Jurkat, Clone E6-1 (cell line): ENCODE measurements around the gene ZNF831.

ENCODE experiments used
- DNase-seq: peaks from one replicate; pipeline ENCODE4 v3.0.0-alpha.2; 2011; ENCODE audit warnings: low read depth, low spot score
- H3K4me3 ChIP-seq: 2 replicates; pipeline ENCODE4 v1.5.1; 2011; ENCODE audit warnings: mild to moderate bottlenecking, low read length, control low read depth, moderate library complexity

ZNF831 gene

GRCh38 chr20:59195316-59195993, 31.8 kb downstream of the ZNF831 start:
- H3K4me3 ChIP-seq, result no peak overlapping the region

GRCh38 chr20:59204165-59204894, 40.7 kb downstream of the ZNF831 start:
- H3K4me3 ChIP-seq, result no peak overlapping the region
- no peak for DNase-seq

More at GRCh38 chr20:59195316-59195993, 31.8 kb downstream of the ZNF831 start:
- no peak for DNase-seq

- peak; percentile 26 for DNase-seq
- no peak overlapping the region for H3K4me3 ChIP-seq
Measured at GRCh38 chr20:59205044-59205443, 41.4 kb downstream of the ZNF831 start.

- H3K4me3 ChIP-seq, result no peak overlapping the region
- no peak for DNase-seq
Measured at GRCh38 chr20:59207235-59207634, 43.6 kb downstream of the ZNF831 start.

GRCh38 chr20:59207742-59208357, 44.2 kb downstream of the ZNF831 start:
- peak; percentile 69 for DNase-seq
- H3K4me3 ChIP-seq, result no peak overlapping the region

- H3K4me3 ChIP-seq, result no peak overlapping the region
- DNase-seq, result no peak
Measured at GRCh38 chr20:59210186-59210585, 46.6 kb downstream of the ZNF831 start.

GRCh38 chr20:59211208-59211765, 47.7 kb downstream of the ZNF831 start:
- DNase-seq, result no peak
- H3K4me3 ChIP-seq, result no peak overlapping the region

GRCh38 chr20:59214073-59214472, 50.5 kb downstream of the ZNF831 start:
- H3K4me3 ChIP-seq, result no peak overlapping the region
- DNase-seq, result no peak

GRCh38 chr20:59214606-59215547, 51.3 kb downstream of the ZNF831 start:
- DNase-seq, result no peak
- H3K4me3 ChIP-seq, result no peak overlapping the region

- DNase-seq, result no peak
- H3K4me3 ChIP-seq, result no peak overlapping the region
Measured at GRCh38 chr20:59217173-59217572, 53.6 kb downstream of the ZNF831 start.

GRCh38 chr20:59217794-59218280, 54.2 kb downstream of the ZNF831 start:
- DNase-seq, result no peak
- no peak overlapping the region for H3K4me3 ChIP-seq

GRCh38 chr20:59219211-59219610, 55.6 kb downstream of the ZNF831 start:
- no peak for DNase-seq
- no peak overlapping the region for H3K4me3 ChIP-seq

GRCh38 chr20:59220161-59220560, 56.5 kb downstream of the ZNF831 start:
- H3K4me3 ChIP-seq, result no peak overlapping the region
- DNase-seq, result no peak

- DNase-seq, result no peak
- no peak overlapping the region for H3K4me3 ChIP-seq
Measured at GRCh38 chr20:59221049-59221706, 57.6 kb downstream of the ZNF831 start.

GRCh38 chr20:59221707-59222252, 58.2 kb downstream of the ZNF831 start:
- no peak for DNase-seq

GRCh38 chr20:59222253-59223181, 58.9 kb downstream of the ZNF831 start:
- peak overlapping the region; percentile 46 for H3K4me3 ChIP-seq
- peak; percentile 57 for DNase-seq

More at GRCh38 chr20:59221707-59222252, 58.2 kb downstream of the ZNF831 start:
- peak overlapping the region; percentile 46 for H3K4me3 ChIP-seq

- H3K4me3 ChIP-seq, result no peak overlapping the region
- DNase-seq, result no peak
Measured at GRCh38 chr20:59223182-59223601, 59.6 kb downstream of the ZNF831 start.
